Measurements from ENCODE around the gene PLCL2. TPM values are rescaled to one million over a fixed set of nuclear protein-coding genes. Genes with fewer than 3 reads are reported as not detected.

PLCL2 gene
- total RNA-seq, 3 donors from 2014 or later (not counting 1 experiment from before 2014, with no cell fraction given): 71.5 to 94.9 (median 84.7) TPM

GRCh38 chr3:16906682-16907081, 21.9 kb downstream of the PLCL2 start:
- Histone ChIP-seq H3K9me3 (ENCODE audit: control insufficient read depth, insufficient read depth, low read length) (no peaks in the 10 kb centered on the region), H3K27me3 (ENCODE audit: control insufficient read depth, insufficient read depth, low read length) (no peaks in the 10 kb centered on the region), H3K4me1 (ENCODE audit: control insufficient read depth, insufficient read depth, low read length) (peaks cover 52% of the 10 kb centered on the region), H3K36me3 (ENCODE audit: control insufficient read depth, insufficient read depth, low read length) (no peaks in the 10 kb centered on the region), H3K4me3 (ENCODE audit: low read length) (no peak overlapping the region), H3K27ac (ENCODE audit: low read length) (peak overlapping the region; percentile 10)
- DNase-seq: peak in 1 of 2 donors; percentile 74
- no peak for TF ChIP-seq CTCF (IDR thresholded peaks at IDR 0.05)
- H3K27me3 Mint-ChIP-seq (ENCODE audit: low read depth in 2 of 2): no peaks in the 10 kb centered on the region
- peak overlapping the region; percentile 63 for H3K4me3 Mint-ChIP-seq
- H3K9me3 Mint-ChIP-seq: no peaks in the 10 kb centered on the region
- intact Hi-C loops (cut with micrococcal nuclease): no loop called here
- ATAC-seq: peak in 2 of 3 donors; percentile 25 to 59
- no CpG with 5 or more reads among the region's 2 CpGs for WGBS (ENCODE audit: insufficient coverage)
- peak overlapping the region; percentile 61 to 72 for H3K27ac Mint-ChIP-seq
- H3K4me1 Mint-ChIP-seq: peaks cover 78 to 82% of the 10 kb centered on the region in 2 donors
- no peaks in the 10 kb centered on the region for H3K36me3 Mint-ChIP-seq

- Mint-ChIP-seq H3K27me3 (ENCODE audit: low read depth in 2 of 2) (no peaks in the 10 kb centered on the region), H3K4me3 (peak overlapping the region; percentile 63), H3K4me1 (peaks cover 75 to 76% of the 10 kb centered on the region in 2 donors), H3K36me3 (no peaks in the 10 kb centered on the region), H3K9me3 (no peaks in the 10 kb centered on the region), H3K27ac (peak overlapping the region; percentile 61 to 72)
- H3K27me3 ChIP-seq (ENCODE audit: control insufficient read depth, insufficient read depth, low read length): no peaks in the 10 kb centered on the region
- no peaks in the 10 kb centered on the region for H3K36me3 ChIP-seq (ENCODE audit: control insufficient read depth, insufficient read depth, low read length)
- H3K27ac ChIP-seq (ENCODE audit: low read length): peak overlapping the region; percentile 10
- no peak for TF ChIP-seq CTCF (IDR thresholded peaks at IDR 0.05)
- ATAC-seq: peak; percentile 38 to 50 (median 42)
- no peak overlapping the region for H3K4me3 ChIP-seq (ENCODE audit: low read length)
- peaks cover 47% of the 10 kb centered on the region for H3K4me1 ChIP-seq (ENCODE audit: control insufficient read depth, insufficient read depth, low read length)
- no peaks in the 10 kb centered on the region for H3K9me3 ChIP-seq (ENCODE audit: control insufficient read depth, insufficient read depth, low read length)
- DNase-seq: peak in 1 of 2 donors; percentile 34
- intact Hi-C loops (cut with micrococcal nuclease): no loop called here
Observed at GRCh38 chr3:16907243-16907642, 22.5 kb downstream of the PLCL2 start.

- H3K27ac ChIP-seq (ENCODE audit: low read length): no peak overlapping the region
- H3K4me3 Mint-ChIP-seq: no peak overlapping the region
- H3K9me3 Mint-ChIP-seq: no peaks in the 10 kb centered on the region
- H3K27me3 Mint-ChIP-seq (ENCODE audit: low read depth in 2 of 2): no peaks in the 10 kb centered on the region
- H3K36me3 Mint-ChIP-seq: no peaks in the 10 kb centered on the region
- 91% methylated on average over 4 of the region's 6 CpGs for WGBS (ENCODE audit: insufficient coverage)
- H3K27me3 ChIP-seq (ENCODE audit: control insufficient read depth, insufficient read depth, low read length): no peaks in the 10 kb centered on the region
- peak overlapping the region; percentile 54 to 70 for H3K27ac Mint-ChIP-seq
- H3K9me3 ChIP-seq (ENCODE audit: control insufficient read depth, insufficient read depth, low read length): no peaks in the 10 kb centered on the region
- no peak overlapping the region for H3K4me3 ChIP-seq (ENCODE audit: low read length)
- ATAC-seq (no peak), DNase-seq (no peak)
- intact Hi-C loops (cut with micrococcal nuclease): no loop called here
- TF ChIP-seq CTCF (IDR thresholded peaks at IDR 0.05): no peak
- H3K4me1 Mint-ChIP-seq: peaks cover 75 to 76% of the 10 kb centered on the region in 2 donors
- H3K36me3 ChIP-seq (ENCODE audit: control insufficient read depth, insufficient read depth, low read length): no peaks in the 10 kb centered on the region
- peaks cover 46% of the 10 kb centered on the region for H3K4me1 ChIP-seq (ENCODE audit: control insufficient read depth, insufficient read depth, low read length)
Observed at GRCh38 chr3:16908016-16908807, 23.5 kb downstream of the PLCL2 start.
